ENCODE data around the gene PARD3. TPM values are rescaled to one million over a fixed set of nuclear protein-coding genes. Genes with fewer than 3 reads are reported as not detected.

Gene PARD3
- total RNA-seq, 2 donors from 2014 or later: 59.6 to 74.6 TPM

- H3K27ac Mint-ChIP-seq: peak overlapping the region; percentile 7
- Histone ChIP-seq H3K27me3 (ENCODE audit: control insufficient read depth, insufficient read depth, low read length, poor library complexity, severe bottlenecking) (no peaks in the 10 kb centered on the region), H3K4me3 (ENCODE audit: low read length) (no peak overlapping the region), H3K27ac (ENCODE audit: low read depth, low read length) (no peak overlapping the region), H3K4me1 (ENCODE audit: control insufficient read depth, insufficient read depth, low read length) (peaks cover 4% of the 10 kb centered on the region), H3K36me3 (ENCODE audit: control insufficient read depth, insufficient read depth, low read length) (no peaks in the 10 kb centered on the region), H3K9ac (ENCODE audit: extremely low read depth, low read length, poor library complexity, severe bottlenecking) (no peak overlapping the region), H3K9me3 (ENCODE audit: control insufficient read depth, low read length) (no peaks in the 10 kb centered on the region)
- H3K4me1 Mint-ChIP-seq: peaks cover 18% of the 10 kb centered on the region
- H3K4me3 Mint-ChIP-seq: no peak overlapping the region
- no peaks in the 10 kb centered on the region for H3K36me3 Mint-ChIP-seq (ENCODE audit: low read depth)
- no peaks in the 10 kb centered on the region for H3K9me3 Mint-ChIP-seq
- WGBS, 2 experiments (ENCODE audit: insufficient coverage in 1 of 2, insufficient read length in 1 of 2): 64 to 71% methylated on average over 1 to 3 of the region's 3 CpGs
- no peak for DNase-seq
- no peaks in the 10 kb centered on the region for H3K27me3 Mint-ChIP-seq (ENCODE audit: insufficient read depth)
- TF ChIP-seq, protein P1, sequence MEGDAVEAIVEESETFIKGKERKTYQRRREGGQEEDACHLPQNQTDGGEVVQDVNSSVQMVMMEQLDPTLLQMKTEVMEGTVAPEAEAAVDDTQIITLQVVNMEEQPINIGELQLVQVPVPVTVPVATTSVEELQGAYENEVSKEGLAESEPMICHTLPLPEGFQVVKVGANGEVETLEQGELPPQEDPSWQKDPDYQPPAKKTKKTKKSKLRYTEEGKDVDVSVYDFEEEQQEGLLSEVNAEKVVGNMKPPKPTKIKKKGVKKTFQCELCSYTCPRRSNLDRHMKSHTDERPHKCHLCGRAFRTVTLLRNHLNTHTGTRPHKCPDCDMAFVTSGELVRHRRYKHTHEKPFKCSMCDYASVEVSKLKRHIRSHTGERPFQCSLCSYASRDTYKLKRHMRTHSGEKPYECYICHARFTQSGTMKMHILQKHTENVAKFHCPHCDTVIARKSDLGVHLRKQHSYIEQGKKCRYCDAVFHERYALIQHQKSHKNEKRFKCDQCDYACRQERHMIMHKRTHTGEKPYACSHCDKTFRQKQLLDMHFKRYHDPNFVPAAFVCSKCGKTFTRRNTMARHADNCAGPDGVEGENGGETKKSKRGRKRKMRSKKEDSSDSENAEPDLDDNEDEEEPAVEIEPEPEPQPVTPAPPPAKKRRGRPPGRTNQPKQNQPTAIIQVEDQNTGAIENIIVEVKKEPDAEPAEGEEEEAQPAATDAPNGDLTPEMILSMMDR (conservative IDR thresholded peaks at IDR 0.05): no peak
Observed at GRCh38 chr10:34862892-34863291, 47.8 kb upstream of the PARD3 start.

- H3K27ac Mint-ChIP-seq: no peak overlapping the region
- TF ChIP-seq, protein P1 (conservative IDR thresholded peaks at IDR 0.05): no peak
- 88 to 89% methylated on average over 6 to 7 of the region's 8 CpGs for WGBS, 2 experiments (ENCODE audit: insufficient coverage in 1 of 2, insufficient read length in 1 of 2)
Observed at GRCh38 chr10:34861293-34862021, 46.4 kb upstream of the PARD3 start.

DNA sequence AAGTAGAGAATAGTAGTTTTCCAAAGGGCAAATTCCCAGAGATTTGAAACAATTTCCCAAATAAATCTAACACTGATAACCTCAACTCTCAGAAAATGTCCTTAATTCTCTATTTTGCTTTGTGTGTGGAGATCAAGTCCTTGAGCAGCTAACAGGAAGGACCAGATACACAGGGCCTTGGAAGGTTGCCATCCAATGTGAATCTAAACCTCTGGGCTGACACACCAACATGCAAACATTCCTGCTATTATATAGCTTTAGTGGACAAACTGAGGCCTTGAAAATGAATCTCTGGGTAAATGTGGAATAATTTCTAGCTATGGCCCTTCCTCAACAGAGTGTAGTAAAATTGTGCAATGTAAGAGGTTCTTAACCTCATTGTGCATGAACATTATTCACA is 44.1 kb upstream of the PARD3 start:
- H3K9me3 Mint-ChIP-seq: no peaks in the 10 kb centered on the region
- H3K27me3 Mint-ChIP-seq (ENCODE audit: insufficient read depth): no peaks in the 10 kb centered on the region
- no peak overlapping the region for H3K4me3 ChIP-seq (ENCODE audit: low read length)
- no peaks in the 10 kb centered on the region for H3K36me3 Mint-ChIP-seq (ENCODE audit: low read depth)
- H3K36me3 ChIP-seq (ENCODE audit: control insufficient read depth, insufficient read depth, low read length): no peaks in the 10 kb centered on the region
- H3K9ac ChIP-seq (ENCODE audit: extremely low read depth, low read length, poor library complexity, severe bottlenecking): no peak overlapping the region
- H3K9me3 ChIP-seq (ENCODE audit: control insufficient read depth, low read length): no peaks in the 10 kb centered on the region
- DNase-seq: no peak
- H3K4me1 ChIP-seq (ENCODE audit: control insufficient read depth, insufficient read depth, low read length): peaks cover 4% of the 10 kb centered on the region
- no peak overlapping the region for H3K27ac Mint-ChIP-seq
- H3K4me3 Mint-ChIP-seq: no peak overlapping the region
- no peak overlapping the region for H3K27ac ChIP-seq (ENCODE audit: low read depth, low read length)
- H3K4me1 Mint-ChIP-seq: peaks cover 14% of the 10 kb centered on the region
- TF ChIP-seq, protein P1 (conservative IDR thresholded peaks at IDR 0.05): no peak
- no peaks in the 10 kb centered on the region for H3K27me3 ChIP-seq (ENCODE audit: control insufficient read depth, insufficient read depth, low read length, poor library complexity, severe bottlenecking)

More at GRCh38 chr10:34861293-34862021, 46.4 kb upstream of the PARD3 start:
- Mint-ChIP-seq H3K4me3 (no peak overlapping the region), H3K27me3 (ENCODE audit: insufficient read depth) (no peaks in the 10 kb centered on the region), H3K36me3 (ENCODE audit: low read depth) (no peaks in the 10 kb centered on the region), H3K9me3 (no peaks in the 10 kb centered on the region), H3K4me1 (peaks cover 18% of the 10 kb centered on the region)
- peak; percentile 11 for DNase-seq
- Histone ChIP-seq H3K9me3 (ENCODE audit: control insufficient read depth, low read length) (no peaks in the 10 kb centered on the region), H3K4me1 (ENCODE audit: control insufficient read depth, insufficient read depth, low read length) (peaks cover 4% of the 10 kb centered on the region), H3K27me3 (ENCODE audit: control insufficient read depth, insufficient read depth, low read length, poor library complexity, severe bottlenecking) (no peaks in the 10 kb centered on the region), H3K27ac (ENCODE audit: low read depth, low read length) (no peak overlapping the region), H3K36me3 (ENCODE audit: control insufficient read depth, insufficient read depth, low read length) (no peaks in the 10 kb centered on the region), H3K9ac (ENCODE audit: extremely low read depth, low read length, poor library complexity, severe bottlenecking) (no peak overlapping the region), H3K4me3 (ENCODE audit: low read length) (no peak overlapping the region)

Data from endodermal cell (in vitro differentiated cells).